GM12864 (cell line): ENCODE measurements around the gene APOL3.
"Not testable (repeated sequence)": the region's sequence is repeated elsewhere in the genome, so short reads cannot be mapped to it uniquely, and the experiment has no call there.

Source experiments
- DNase-seq: peaks from one replicate; pipeline ENCODE4 v3.0.0-alpha.2; 2011; ENCODE audit warnings: low read depth
- H3K4me3 ChIP-seq: 2 replicates; pipeline ENCODE4 v1.5.1; 2011; ENCODE audit warnings: mild to moderate bottlenecking, low read depth, low read length, control low read depth
- CTCF ChIP-seq: IDR thresholded peaks from 2 replicates; pipeline ENCODE4 v1.5.1; 2011; ENCODE audit warnings: low read depth, mild to moderate bottlenecking, moderate library complexity, low read length, control low read depth, inconsistent platforms; ENCODE audit errors: missing control alignments

APOL3 gene

GRCh38 chr22:36160499-36160942 is at the start of gene APOL3:
TSS of gene APOL3 (minus strand) at chr22:36160755. CDS start at chr22:36149055, 11,700 bp downstream.
- peak within 1 kb of the TSS; percentile 82 for H3K4me3 ChIP-seq
- no peak for TF ChIP-seq CTCF
- DNase-seq, result peak; percentile 53

- DNase-seq, result no peak
- no peak for TF ChIP-seq CTCF
- H3K4me3 ChIP-seq, result no peak overlapping the region
Measured at GRCh38 chr22:36210224-36210623, 49.7 kb upstream of the APOL3 start.

- H3K4me3 ChIP-seq, DNase-seq: not testable (repeated sequence)
Measured at GRCh38 chr22:36209488-36209908, 48.9 kb upstream of the APOL3 start.

- DNase-seq, result no peak
- no peak for TF ChIP-seq CTCF
- no peak overlapping the region for H3K4me3 ChIP-seq
Measured at GRCh38 chr22:36208914-36209313, 48.4 kb upstream of the APOL3 start.

- no peak overlapping the region for H3K4me3 ChIP-seq
- TF ChIP-seq CTCF, result no peak
- DNase-seq, result no peak
Measured at GRCh38 chr22:36208162-36208765, 47.7 kb upstream of the APOL3 start.

GRCh38 chr22:36206255-36206654 is 45.7 kb upstream of the APOL3 start:
- no peak for TF ChIP-seq CTCF
- H3K4me3 ChIP-seq, result no peak overlapping the region
- no peak for DNase-seq

GRCh38 chr22:36205573-36205972 is 45.0 kb upstream of the APOL3 start:
- H3K4me3 ChIP-seq, result not testable (repeated sequence)

GRCh38 chr22:36204632-36205015 is 44.1 kb upstream of the APOL3 start:
- no peak overlapping the region for H3K4me3 ChIP-seq
- no peak for DNase-seq
- TF ChIP-seq CTCF, result no peak

More at GRCh38 chr22:36205573-36205972, 45.0 kb upstream of the APOL3 start:
- not testable (repeated sequence) for DNase-seq
